IMR-90 (cell line): ENCODE results near the gene SERPINI1. TPM values are rescaled to one million over a fixed set of nuclear protein-coding genes. Genes with fewer than 3 reads are reported as not detected.

Source experiments
- ATAC-seq: fragments of 200-7000 bp; cut with Tn5 transposase; 2 replicates; pipeline ENCODE4 v1.9.1; 2020; ENCODE audit warnings: low read depth, mild to moderate bottlenecking, moderate library complexity
- BruUV-seq: library from RNA; stranded (reverse); fragments of 400-500 nt; replicated peaks from 2 replicates; lab custom pipeline; 2021; lab: Mats Ljungman, UMichigan
- CTCF ChIA-PET: fragments of 300-600 bp; formaldehyde crosslinking; extraction: SDS; loops from one replicate; lab custom pipeline; 2021; ENCODE audit warnings: antibody characterized with exemption; lab: Yijun Ruan, JAX
- POLR2A ChIA-PET: fragments of 300-600 bp; sonication (Branson Sonifier 250); formaldehyde crosslinking; loops from one replicate; lab custom pipeline; 2022; ENCODE audit warnings: antibody characterized with exemption; ENCODE audit not compliant: unreplicated experiment; lab: Charles Lee
- DNase-seq: peaks from one replicate; pipeline ENCODE4 v3.0.0; 2013
- H2AFZ ChIP-seq: replicated peaks from 2 replicates; pipeline ENCODE3; 2013; ENCODE audit warnings: low read length, mild to moderate bottlenecking; ENCODE audit not compliant: poor library complexity
- H2AK5ac ChIP-seq: 2 replicates; pipeline ENCODE4 v1.6.1; 2013; ENCODE audit warnings: low read depth, low read length, inconsistent platforms
- H2AK9ac ChIP-seq: replicated peaks from 2 replicates; pipeline ENCODE3; 2013; ENCODE audit warnings: mild to moderate bottlenecking, low read depth, low read length, moderate library complexity; ENCODE audit not compliant: poor library complexity
- H2BK120ac ChIP-seq: 2 replicates; pipeline ENCODE4 v1.6.1; 2013; ENCODE audit warnings: low read depth, low read length, inconsistent platforms
- H2BK15ac ChIP-seq: 3 replicates; pipeline ENCODE4 v1.6.1; 2013; ENCODE audit warnings: low read depth, low read length, inconsistent platforms
- H2BK20ac ChIP-seq: 2 replicates; pipeline ENCODE4 v1.6.1; 2013; ENCODE audit warnings: low read depth, mild to moderate bottlenecking, inconsistent platforms, low read length, moderate library complexity
- H2BK5ac ChIP-seq: 2 replicates; pipeline ENCODE4 v1.6.1; 2013; ENCODE audit warnings: mild to moderate bottlenecking, low read depth, low read length, inconsistent platforms; ENCODE audit not compliant: poor library complexity, severe bottlenecking
- H3K14ac ChIP-seq: replicated peaks from 2 replicates; pipeline ENCODE4 v1.6.1; 2013; ENCODE audit warnings: low read depth, low read length, inconsistent platforms
- H3K18ac ChIP-seq: 2 replicates; pipeline ENCODE4 v1.6.1; 2013; ENCODE audit warnings: low read depth, low read length, control low read depth
- H3K23ac ChIP-seq: 2 replicates; pipeline ENCODE4 v1.6.1; 2013; ENCODE audit warnings: low read depth, low read length, inconsistent platforms
- H3K27ac ChIP-seq: 2 replicates; pipeline ENCODE4 v1.5.1; 2013; ENCODE audit warnings: mild to moderate bottlenecking, control low read depth, low read length; ENCODE audit not compliant: insufficient read depth
- H3K27me3 ChIP-seq: 2 replicates; pipeline ENCODE4 v1.6.1; 2013; ENCODE audit warnings: low read length; ENCODE audit not compliant: control insufficient read depth, insufficient read depth
- H3K36me3 ChIP-seq: 2 replicates; pipeline ENCODE4 v1.6.1; 2013; ENCODE audit warnings: low read length, mixed read lengths; ENCODE audit not compliant: control insufficient read depth, insufficient read depth
- H3K4ac ChIP-seq: 2 replicates; pipeline ENCODE4 v1.6.1; 2013; ENCODE audit warnings: low read depth, low read length, inconsistent platforms
- H3K4me1 ChIP-seq: 2 replicates; pipeline ENCODE4 v1.6.1; 2013; ENCODE audit warnings: low read length, mixed read lengths; ENCODE audit not compliant: control insufficient read depth, insufficient read depth
- H3K4me2 ChIP-seq: 2 replicates; pipeline ENCODE4 v1.6.1; 2013; ENCODE audit warnings: low read depth, mild to moderate bottlenecking, control low read depth, low read length, moderate library complexity
- H3K4me3 ChIP-seq: 2 replicates; pipeline ENCODE4 v1.5.1; 2013; ENCODE audit warnings: low read depth, mild to moderate bottlenecking, control low read depth, low read length, moderate library complexity; ENCODE audit not compliant: insufficient read depth
- H3K56ac ChIP-seq: 2 replicates; pipeline ENCODE4 v1.6.1; 2013; ENCODE audit warnings: low read length, inconsistent platforms; ENCODE audit not compliant: insufficient read depth; ENCODE audit errors: extremely low read depth
- H3K79me1 ChIP-seq, 2 experiments: 2 replicates each; pipeline ENCODE4 v1.6.1; 2013; ENCODE audit warnings: low read length in 2 of 2, inconsistent platforms in 1 of 2, low read depth in 1 of 2
- H3K9ac ChIP-seq: 2 replicates; pipeline ENCODE4 v1.6.1; 2013; ENCODE audit warnings: low read depth, low read length, control low read depth
- H3K9me1 ChIP-seq: 2 replicates; pipeline ENCODE4 v1.6.1; 2013; ENCODE audit warnings: low read length, inconsistent platforms; ENCODE audit not compliant: insufficient read depth
- H3K9me3 ChIP-seq: 2 replicates; pipeline ENCODE4 v1.6.1; 2013; ENCODE audit warnings: low read length; ENCODE audit not compliant: control insufficient read depth, insufficient read depth
- H4K20me1 ChIP-seq: 2 replicates; pipeline ENCODE4 v1.6.1; 2013; ENCODE audit warnings: low read length, inconsistent platforms; ENCODE audit not compliant: insufficient read depth
- H4K5ac ChIP-seq: 2 replicates; pipeline ENCODE4 v1.6.1; 2013; ENCODE audit warnings: mild to moderate bottlenecking, low read depth, low read length, control low read depth
- H4K8ac ChIP-seq, 2 experiments: 2 replicates each; pipeline ENCODE4 v1.6.1; 2013; ENCODE audit warnings: low read depth in 2 of 2, low read length in 2 of 2, control low read depth in 1 of 2, inconsistent platforms in 1 of 2
- H4K91ac ChIP-seq: 2 replicates; pipeline ENCODE4 v1.6.1; 2013; ENCODE audit warnings: low read depth, low read length, inconsistent platforms; ENCODE audit not compliant: insufficient read depth
- CEBPB ChIP-seq: IDR thresholded peaks from 2 replicates; pipeline ENCODE4 v1.6.1; 2012; ENCODE audit warnings: low read depth, low read length, improper control_type of control experiment
- CTCF ChIP-seq: conservative IDR thresholded peaks from 2 replicates; pipeline ENCODE4 v1.5.1; 2012; ENCODE audit warnings: mild to moderate bottlenecking, low read depth, low read length, improper control_type of control experiment
- MAFK ChIP-seq: IDR thresholded peaks from 2 replicates; pipeline ENCODE4 v1.6.1; 2012; ENCODE audit warnings: low read depth, low read length, improper control_type of control experiment
- MAZ ChIP-seq: IDR thresholded peaks from 2 replicates; pipeline ENCODE4 v1.6.1; 2012; ENCODE audit warnings: low read depth, mild to moderate bottlenecking, low read length, improper control_type of control experiment, moderate library complexity, borderline replicate concordance
- MXI1 ChIP-seq: IDR thresholded peaks from 2 replicates; pipeline ENCODE4 v1.6.1; 2012; ENCODE audit warnings: low read depth, mild to moderate bottlenecking, low read length, moderate library complexity, borderline replicate concordance
- NFE2L2 ChIP-seq: fragments of 150-350 bp; IDR thresholded peaks from 2 replicates; pipeline ENCODE4 v1.6.1; 2016; ENCODE audit warnings: low read depth, mild to moderate bottlenecking, low read length
- POLR2A ChIP-seq: IDR thresholded peaks from 2 replicates; pipeline ENCODE4 v1.6.1; 2012; ENCODE audit warnings: mild to moderate bottlenecking, low read depth, low read length
- RAD21 ChIP-seq: IDR thresholded peaks from 2 replicates; pipeline ENCODE4 v1.6.1; 2012; ENCODE audit warnings: low read length, improper control_type of control experiment
- USF2 ChIP-seq: fragments of 150-350 bp; IDR thresholded peaks from 2 replicates; pipeline ENCODE4 v1.6.1; 2017; ENCODE audit warnings: mild to moderate bottlenecking, antibody characterized with exemption, low read length, low read depth
- WGBS, 2 experiments: methylation state at CpG; one replicate each; pipeline versions ENCODE4 v1.1.5 to v1.1.7; 2013; ENCODE audit warnings: missing lambda C conversion rate in 2 of 2; ENCODE audit not compliant: insufficient read length in 1 of 2; ENCODE audit errors: extremely low coverage in 2 of 2; 5-methylcytosine and 5-hydroxymethylcytosine counted together
- dilution Hi-C: fragments of 300-500 bp; cut with HindIII; formaldehyde crosslinking; loops from one replicate; pipeline ENCODE4 v1.14.3; 2018; ENCODE audit warnings: low sequenced_read_pairs; ENCODE audit not compliant: unreplicated experiment
- in situ Hi-C: fragments of 300-500 bp; cut with MboI; formaldehyde crosslinking; loops from 3 replicates; pipeline ENCODE4 v1.14.3; 2019; ENCODE audit warnings: low sequenced_read_pairs, inconsistent platforms, mixed read lengths
- intact Hi-C: fragments of 100-400 bp; cut with micrococcal nuclease; formaldehyde crosslinking; loops from 2 replicates; pipeline ENCODE4 v1.10.0; 2022
- polyA plus RNA-seq, 3 experiments: library from polyadenylated mRNA; depleted of rRNA; stranded (reverse); fragments of >200 nt; gene quantifications; 2 replicates each; pipeline ENCODE4 v1.2.3, GENCODE V29; 2012; ENCODE audit warnings: low replicate concordance in 1 of 3
- total RNA-seq: library from RNA; depleted of rRNA; stranded (reverse); fragments of >200 nt; gene quantifications from 2 replicates; pipeline ENCODE4 v1.2.3, GENCODE V29; 2012
- TF ChIP-seq, protein P1 (sequence below): fragments of 150-350 bp; IDR thresholded peaks from 2 replicates; pipeline ENCODE4 v1.6.1; 2016; ENCODE audit warnings: low read depth, mild to moderate bottlenecking, low read length, moderate library complexity, borderline replicate concordance

Gene SERPINI1
- total and polyA plus RNA-seq, 2 of the 4 experiments (the other 2 are of a cell fraction), result 0.36 to 1.3 TPM

DNA sequence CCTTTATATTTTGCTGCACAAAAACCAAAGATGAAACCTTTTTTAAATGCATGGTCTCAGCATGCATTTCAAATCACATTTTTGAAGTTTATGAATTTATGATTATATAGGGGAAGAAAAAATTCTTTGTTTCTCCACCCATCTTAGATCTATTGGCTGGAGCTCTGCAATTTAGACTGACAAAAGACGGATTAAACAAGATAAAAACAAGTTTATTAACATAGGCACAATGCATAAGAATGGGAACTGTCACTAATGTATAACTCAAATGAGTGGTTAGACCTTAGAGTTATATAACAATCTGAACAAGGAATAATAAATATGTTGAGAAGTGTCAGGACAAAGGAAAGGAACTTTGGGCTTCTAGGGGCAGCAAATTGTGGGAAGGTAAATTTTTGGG lies 132.5 kb downstream of the SERPINI1 start:
- TF ChIP-seq MAZ, result no peak
- no peak for TF ChIP-seq CEBPB
- TF ChIP-seq MAFK, result no peak
- TF ChIP-seq, protein P1, sequence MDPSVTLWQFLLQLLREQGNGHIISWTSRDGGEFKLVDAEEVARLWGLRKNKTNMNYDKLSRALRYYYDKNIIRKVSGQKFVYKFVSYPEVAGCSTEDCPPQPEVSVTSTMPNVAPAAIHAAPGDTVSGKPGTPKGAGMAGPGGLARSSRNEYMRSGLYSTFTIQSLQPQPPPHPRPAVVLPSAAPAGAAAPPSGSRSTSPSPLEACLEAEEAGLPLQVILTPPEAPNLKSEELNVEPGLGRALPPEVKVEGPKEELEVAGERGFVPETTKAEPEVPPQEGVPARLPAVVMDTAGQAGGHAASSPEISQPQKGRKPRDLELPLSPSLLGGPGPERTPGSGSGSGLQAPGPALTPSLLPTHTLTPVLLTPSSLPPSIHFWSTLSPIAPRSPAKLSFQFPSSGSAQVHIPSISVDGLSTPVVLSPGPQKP, result no peak
- TF ChIP-seq POLR2A, result no peak
- TF ChIP-seq RAD21, result no peak
- no peak for TF ChIP-seq USF2
- no peak for TF ChIP-seq MXI1
- TF ChIP-seq CTCF, result no peak
- no peak for TF ChIP-seq NFE2L2
- no peaks in the 10 kb centered on the region for H4K20me1 ChIP-seq
- H3K4me2 ChIP-seq, result no peak overlapping the region
- H3K27ac ChIP-seq, result no peak overlapping the region
- H3K36me3 ChIP-seq, result no peaks in the 10 kb centered on the region
- no peak overlapping the region for H4K5ac ChIP-seq
- DNase-seq (no peak), ATAC-seq (no peak)
- H2BK5ac ChIP-seq, result no peak overlapping the region
- no peak overlapping the region for H2AK5ac ChIP-seq
- WGBS, 2 experiments, result no CpG with 5 or more reads among the region's 1 CpG
- ChIA-PET POLR2A (no interaction called here), CTCF (no interaction called here)
- no peak overlapping the region for H2AK9ac ChIP-seq
- H3K4me1 ChIP-seq, result no peaks in the 10 kb centered on the region
- dilution Hi-C loops (no loop called here), intact Hi-C loops (no loop called here), in situ Hi-C loops (no loop called here)
- H3K56ac ChIP-seq, result no peak overlapping the region
- H3K9me1 ChIP-seq, result no peaks in the 10 kb centered on the region
- H3K79me1 ChIP-seq, result no peaks in the 10 kb centered on the region
- no peaks in the 10 kb centered on the region for H3K27me3 ChIP-seq
- no peak overlapping the region for H2BK120ac ChIP-seq
- no peak overlapping the region for H4K8ac ChIP-seq
- H3K9me3 ChIP-seq, result no peaks in the 10 kb centered on the region
- no peak overlapping the region for H3K4ac ChIP-seq
- no peak overlapping the region for H2BK20ac ChIP-seq
- no peak overlapping the region for H3K9ac ChIP-seq
- no peak overlapping the region for H3K4me3 ChIP-seq
- no peak overlapping the region for H4K91ac ChIP-seq
- no peak overlapping the region for H3K14ac ChIP-seq
- no peak overlapping the region for H2BK15ac ChIP-seq
- no TSS peak for BruUV-seq
- no peak overlapping the region for H2AFZ ChIP-seq
- H3K18ac ChIP-seq, result no peak overlapping the region
- no peak overlapping the region for H3K23ac ChIP-seq
